GM21619 (cell line): ENCODE data around the gene ASTL.

ENCODE experiments used
- ATAC-seq: cut with Tn5 transposase; IDR thresholded peaks from one replicate; pipeline ENCODE4 v1.9.1; 2021; ENCODE audit not compliant: unreplicated experiment

ASTL gene

GRCh38 chr2:96159084-96159830, 21.0 kb upstream of the ASTL start:
- no peak for ATAC-seq

GRCh38 chr2:96158554-96158940, 20.2 kb upstream of the ASTL start:
- no peak for ATAC-seq

DNA sequence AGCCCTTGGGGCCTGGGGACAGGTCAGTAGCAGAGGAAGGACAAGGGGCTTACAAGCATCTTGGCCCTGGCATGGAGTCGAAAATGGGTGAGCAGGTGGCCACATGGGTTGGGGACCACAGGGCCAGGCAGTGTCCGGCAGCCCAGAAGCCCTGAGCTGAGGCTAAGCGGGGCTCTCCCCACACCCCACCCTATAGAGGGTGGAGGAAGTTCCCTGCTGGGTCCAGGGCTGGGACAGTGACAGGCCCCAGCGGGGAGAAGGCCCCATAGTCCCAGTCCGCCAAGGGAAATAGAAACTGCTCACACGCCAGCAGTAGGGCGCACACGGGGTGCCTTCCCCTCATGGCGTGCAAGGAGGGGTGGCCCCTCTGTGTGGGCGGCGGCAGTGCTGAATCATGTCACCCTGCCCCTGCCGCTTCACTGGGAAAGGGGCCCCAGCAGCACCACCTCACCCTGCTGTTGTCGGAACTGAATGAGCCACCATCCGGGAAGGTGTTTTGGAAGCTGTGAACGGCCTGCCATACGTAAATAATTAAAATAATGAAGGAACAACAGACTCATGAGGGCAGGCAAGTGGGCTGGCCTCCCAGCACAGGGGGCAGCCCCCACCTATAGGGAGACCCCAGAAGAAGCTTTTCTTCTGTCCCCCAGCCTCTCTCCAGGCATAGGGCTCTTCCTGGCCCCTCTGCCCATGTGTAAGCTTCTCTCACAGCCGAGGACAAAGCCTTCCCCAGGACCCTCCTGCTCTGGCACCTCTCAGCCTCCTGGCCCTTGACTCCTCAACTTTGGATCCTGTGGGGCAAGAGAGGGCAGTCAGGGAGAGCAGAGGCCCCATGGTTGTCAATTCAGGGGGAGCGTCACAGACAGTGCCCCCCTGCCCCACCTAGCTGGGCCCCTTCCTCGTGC, 19.6 kb upstream of the ASTL start:
- ATAC-seq, result peak; percentile 59

GRCh38 chr2:96156926-96157648, 18.8 kb upstream of the ASTL start:
- ATAC-seq, result peak; percentile 34

- ATAC-seq, result no peak
Observed at GRCh38 chr2:96156011-96156820, 17.9 kb upstream of the ASTL start.

DNA sequence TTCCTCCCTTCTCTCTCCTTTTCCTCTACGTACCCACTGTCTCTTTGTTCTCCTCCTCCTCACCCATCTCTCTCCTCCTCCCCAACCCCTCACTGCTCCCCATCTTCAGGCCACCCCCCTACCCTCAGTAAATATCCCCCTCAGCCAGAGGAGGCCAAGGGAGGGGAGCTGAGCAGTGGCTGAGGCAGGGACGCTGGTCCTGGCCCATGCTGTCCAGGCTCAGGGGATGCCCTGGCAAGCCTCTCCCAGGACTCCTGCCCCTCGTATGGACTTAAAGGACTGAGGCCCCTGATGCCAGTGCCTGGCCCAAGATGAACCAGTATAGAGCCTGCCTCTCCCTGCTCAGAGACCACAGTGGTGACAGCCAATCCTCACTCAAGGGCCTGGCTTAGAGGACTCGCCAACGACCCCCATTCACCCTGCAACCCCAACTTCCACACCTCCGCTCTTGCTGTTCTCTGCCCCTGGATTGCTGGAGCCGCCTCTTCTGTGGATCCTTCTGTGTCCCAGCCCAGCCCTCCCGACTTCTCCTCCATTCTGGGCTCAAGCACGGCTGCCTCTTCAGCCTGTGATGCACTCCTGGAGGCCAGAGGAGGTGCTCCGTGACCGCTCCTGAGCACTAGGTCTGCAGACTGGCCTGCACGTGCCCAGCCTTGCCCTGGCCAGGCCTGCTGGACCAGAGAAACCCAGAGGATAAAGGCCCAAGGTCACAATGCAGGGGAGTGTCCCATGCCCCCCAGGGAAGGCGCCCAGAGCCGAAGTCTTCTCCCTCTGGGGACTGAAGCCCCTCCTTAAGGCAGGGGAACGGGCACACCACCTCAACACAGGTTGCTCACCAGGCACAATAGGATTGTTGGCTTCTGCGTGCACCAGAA, 16.4 kb upstream of the ASTL start:
- no peak for ATAC-seq

DNA sequence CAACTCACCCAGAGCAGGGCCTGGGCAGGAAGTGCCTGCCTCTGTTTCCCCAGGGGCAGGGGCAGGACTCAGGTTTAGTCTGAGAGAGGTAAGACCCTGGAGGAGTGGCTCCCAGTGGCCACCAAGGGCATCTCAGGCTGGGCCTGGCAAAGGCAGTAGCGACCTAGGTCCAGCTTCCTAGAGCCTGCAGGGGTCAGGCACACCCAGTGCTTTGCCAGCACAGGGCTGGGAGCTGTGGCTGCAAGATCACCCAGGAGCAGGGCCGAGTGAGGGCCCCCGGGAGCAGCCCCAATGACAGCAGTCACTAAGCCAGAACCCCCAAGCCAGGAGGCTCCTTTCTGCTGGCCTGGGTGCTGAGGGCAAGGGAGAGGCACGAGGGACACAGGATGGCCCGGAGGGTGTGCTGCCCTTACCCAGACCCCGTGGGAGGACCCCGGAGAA, 15.7 kb upstream of the ASTL start:
- ATAC-seq, result no peak

GRCh38 chr2:96153291-96153713, 15.0 kb upstream of the ASTL start:
- ATAC-seq, result no peak

GRCh38 chr2:96152304-96153161, 14.2 kb upstream of the ASTL start:
- no peak for ATAC-seq

- no peak for ATAC-seq
Observed at GRCh38 chr2:96151595-96152303, 13.4 kb upstream of the ASTL start.

DNA sequence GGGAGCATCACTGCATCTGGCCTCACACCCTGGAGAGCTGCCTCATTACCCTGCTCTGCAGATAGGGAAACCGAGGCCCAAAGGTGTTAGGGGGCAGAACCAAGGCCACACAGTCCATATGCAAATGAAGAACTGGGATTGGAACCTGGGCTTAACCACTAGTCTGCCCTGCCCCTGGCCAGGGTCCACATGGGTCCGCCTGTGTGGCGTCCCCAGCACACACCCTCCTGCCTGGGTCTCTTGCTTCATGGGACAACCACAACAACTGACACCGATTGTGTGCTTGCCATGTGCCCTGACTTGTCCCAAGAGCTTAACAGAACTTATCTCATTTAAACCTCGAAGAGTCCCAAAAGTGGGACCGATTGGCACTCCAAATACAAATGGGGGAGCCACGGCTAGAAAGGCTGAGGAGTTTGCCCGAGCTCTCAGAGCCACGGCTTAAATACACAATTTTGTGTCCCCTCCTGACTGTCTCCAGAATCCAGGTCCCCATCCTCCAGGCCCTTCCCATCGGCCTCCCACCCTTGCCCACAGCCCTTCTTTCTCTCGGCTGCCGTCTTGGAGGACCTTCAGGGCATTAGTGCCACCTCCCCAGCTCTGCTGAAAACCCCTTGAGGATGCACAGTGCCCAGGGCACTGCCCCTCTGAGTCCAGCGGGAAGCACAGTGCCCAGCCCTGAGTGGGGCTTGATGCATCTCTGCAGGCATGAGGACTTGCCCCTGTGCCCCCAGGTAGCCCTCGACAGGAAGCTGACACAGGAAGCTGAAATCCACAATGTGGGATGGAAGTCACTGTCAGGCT, 12.7 kb upstream of the ASTL start:
- no peak for ATAC-seq

DNA sequence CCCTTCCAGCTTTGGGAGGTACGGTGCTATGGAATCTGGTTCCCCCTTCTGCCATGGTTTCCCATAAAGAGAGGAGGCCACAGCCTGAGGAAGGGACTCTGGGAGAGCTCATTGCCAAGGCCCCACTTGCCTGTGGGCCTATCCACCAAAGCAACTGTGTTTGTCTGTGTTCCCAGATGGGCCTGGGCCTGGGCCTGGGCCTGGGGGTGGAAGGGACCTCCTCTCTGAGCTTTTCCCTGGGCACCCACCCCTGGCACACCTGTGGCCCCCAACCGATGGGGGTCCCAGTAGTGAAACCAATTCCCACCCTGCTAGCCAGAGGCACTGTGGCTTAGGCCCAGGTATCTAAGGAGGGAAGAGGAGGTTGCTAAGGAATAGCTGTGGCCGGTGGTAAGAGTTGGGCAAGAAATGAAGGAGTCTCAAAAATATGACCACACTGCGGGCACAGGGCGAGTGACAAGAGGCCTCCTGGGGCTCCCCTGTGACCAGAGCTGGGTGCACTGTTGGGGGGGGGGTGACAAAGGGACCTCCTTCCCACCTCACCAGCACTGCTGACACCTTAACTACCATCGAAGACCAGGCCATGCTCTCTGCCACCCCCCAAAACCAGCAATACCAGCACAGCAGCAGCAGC, 11.8 kb upstream of the ASTL start:
- no peak for ATAC-seq

DNA sequence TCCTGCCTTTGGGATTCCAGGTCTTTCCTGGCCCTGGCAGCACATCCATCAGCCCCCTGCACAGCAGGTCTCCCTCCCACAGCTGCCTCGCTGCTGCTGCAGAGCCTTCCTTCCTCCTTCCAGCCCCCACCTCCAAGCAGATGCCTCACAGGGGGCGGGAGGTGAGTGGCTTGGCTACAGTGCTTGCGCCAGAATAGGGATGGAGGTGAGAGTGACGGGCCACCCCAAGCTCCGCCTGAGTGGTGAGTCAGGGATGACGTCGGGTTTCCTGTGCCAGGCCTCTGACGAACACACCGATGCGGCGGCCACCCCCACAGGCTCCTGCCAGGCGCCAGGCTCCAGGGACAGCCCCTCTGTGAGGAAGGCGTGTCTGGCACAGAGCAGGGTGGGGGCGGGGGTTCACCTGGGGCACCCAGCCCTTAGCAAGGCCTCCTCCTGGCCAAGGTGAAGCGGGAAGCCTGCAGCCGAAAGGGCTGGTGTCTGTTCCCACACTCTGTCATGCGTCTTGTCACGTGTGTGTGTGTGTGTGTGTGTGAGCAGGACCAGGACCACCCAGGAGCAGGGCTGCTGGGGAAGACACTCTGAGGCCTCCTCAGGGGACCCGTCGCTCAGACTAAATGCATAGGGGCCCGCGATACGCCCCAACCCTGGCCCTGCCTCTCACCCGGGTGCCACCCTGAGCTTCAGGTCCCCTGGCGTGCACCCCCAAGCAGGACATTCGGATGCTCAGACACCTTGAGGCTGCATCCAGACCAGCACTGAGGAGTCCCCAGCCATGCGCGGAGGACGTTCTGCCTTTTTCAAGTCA, 10.3 kb upstream of the ASTL start:
- ATAC-seq, result peak; percentile 38

GRCh38 chr2:96147593-96148201, 9.4 kb upstream of the ASTL start:
- no peak for ATAC-seq

GRCh38 chr2:96146881-96147592, 8.7 kb upstream of the ASTL start:
- no peak for ATAC-seq
